ENCODE results near the gene TREM1.

- TF ChIP-seq POLR2A (IDR thresholded peaks at IDR 0.05) (no peak), CTCF (IDR thresholded peaks at IDR 0.05) (no peak), POLR2AphosphoS5 (IDR thresholded peaks at IDR 0.05) (no peak)
These were observed 28.3 kb downstream of the TREM1 start for GRCh38 chr6:41258196-41258493.

Measured in breast epithelium (tissue), 3 donors.